HFFc6 (cell line): ENCODE results near the gene TANGO6. TPM values are rescaled to one million over a fixed set of nuclear protein-coding genes. Genes with fewer than 3 reads are reported as not detected.

Experiments used
- DNase-seq: peaks from one replicate; pipeline ENCODE4 v3.0.0-alpha.2; 2018
- H3K27ac Mint-ChIP-seq: 2 replicates; pipeline ENCODE4 v1.8.0; 2020; ENCODE audit warnings: mild to moderate bottlenecking, mixed read lengths
- H3K27me3 Mint-ChIP-seq: 2 replicates; pipeline ENCODE4 v1.8.0; 2021; ENCODE audit warnings: mild to moderate bottlenecking, moderate library complexity, mixed read lengths; ENCODE audit not compliant: insufficient read depth
- H3K36me3 Mint-ChIP-seq: 2 replicates; pipeline ENCODE4 v1.8.0; 2021; ENCODE audit warnings: low read depth, mixed read lengths
- H3K4me1 Mint-ChIP-seq: 2 replicates; pipeline ENCODE4 v1.8.0; 2020; ENCODE audit warnings: low read depth, mixed read lengths
- H3K4me3 Mint-ChIP-seq: 2 replicates; pipeline ENCODE4 v1.8.0; 2020; ENCODE audit warnings: mild to moderate bottlenecking, moderate library complexity, mixed read lengths
- H3K9me3 Mint-ChIP-seq: 2 replicates; pipeline ENCODE4 v1.8.0; 2020; ENCODE audit warnings: mild to moderate bottlenecking, mixed read lengths
- total RNA-seq, 6 experiments: library from RNA; stranded (reverse); fragmentation: NEBNext Ultra II Directional; extraction: Animal tissue kit (Norgen Biotek cat#: 25700); gene quantifications; 2 replicates in 1 of 6; 3 replicates in 5 of 6; pipeline ENCODE4 v1.2.3, GENCODE V29; 2021
- TF ChIP-seq, protein P1 (sequence below): fragments of 200-600 bp; sonication (generic); IDR thresholded peaks from 2 replicates; pipeline ENCODE4 v1.5.0; 2021; ENCODE audit warnings: antibody characterized with exemption, mild to moderate bottlenecking

Gene TANGO6
- total RNA-seq, 6 experiments from 2014 or later, result 14.7 to 22.1 (median 18.9) TPM

DNA sequence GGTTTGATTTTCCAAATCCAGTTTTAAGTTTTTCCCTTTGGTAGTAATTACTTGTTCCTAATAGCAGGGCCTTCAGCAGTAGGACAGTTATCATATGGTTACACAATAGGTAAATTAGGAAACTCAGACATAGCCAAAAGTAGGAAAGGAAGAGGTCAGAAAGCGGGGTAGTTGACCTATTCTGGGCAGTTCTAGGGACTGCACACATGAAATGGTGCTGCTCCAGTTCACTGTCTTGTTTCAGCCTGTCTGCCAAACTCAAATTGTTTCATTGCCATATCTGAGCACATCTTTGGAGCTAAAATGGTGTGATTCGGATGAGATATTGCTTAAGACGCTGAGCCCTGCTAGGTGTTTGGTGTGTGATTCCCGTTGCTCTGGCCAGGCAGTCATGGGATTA, 56.7 kb downstream of the TANGO6 start:
- DNase-seq, result no peak

DNA sequence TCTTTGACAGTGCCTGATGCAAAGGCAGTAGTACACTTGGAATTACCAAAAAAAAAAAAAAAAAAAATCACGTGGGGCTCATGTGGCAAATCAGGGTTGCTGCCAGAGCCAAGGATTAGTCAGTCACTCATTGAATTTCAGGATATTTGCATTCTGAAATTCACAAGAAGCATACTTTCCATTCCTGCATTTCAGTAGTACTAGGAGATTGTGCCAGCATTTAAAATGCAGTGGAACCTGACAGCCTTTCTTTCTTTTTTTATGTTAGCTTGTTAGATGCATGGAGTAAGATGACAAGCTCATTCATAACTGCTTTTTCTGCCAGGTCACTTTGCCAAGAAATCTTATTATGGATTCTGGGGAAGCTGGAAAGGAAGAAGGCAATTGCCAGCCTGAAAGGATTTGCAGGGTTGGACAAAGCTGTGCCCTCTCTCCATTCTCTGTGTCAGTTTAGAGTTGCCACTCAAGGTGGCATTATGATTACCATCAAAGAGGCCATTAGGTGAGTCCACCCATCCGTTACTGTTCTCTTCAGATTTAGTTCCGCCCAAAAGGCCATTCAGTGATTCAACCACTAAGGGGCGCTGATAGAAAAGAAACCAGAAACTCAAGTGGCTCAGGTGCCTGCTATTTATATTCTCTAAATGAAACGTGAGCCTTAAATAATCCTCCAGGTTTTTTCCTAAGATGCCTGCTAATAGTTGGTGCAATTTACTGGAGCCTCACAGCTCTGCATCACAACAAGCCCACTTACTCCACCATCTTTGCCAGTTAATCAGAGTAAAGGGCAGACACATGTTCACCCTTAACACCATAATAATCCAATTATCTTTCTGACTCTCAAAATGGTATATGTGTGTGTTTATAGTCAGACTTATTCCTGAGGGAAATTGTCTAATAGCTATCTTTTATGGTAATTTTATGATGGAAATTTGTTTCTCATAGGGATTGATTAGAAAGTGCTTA, 59.0 kb downstream of the TANGO6 start:
- no peak overlapping the region for H3K4me3 Mint-ChIP-seq
- no peaks in the 10 kb centered on the region for H3K9me3 Mint-ChIP-seq
- H3K36me3 Mint-ChIP-seq, result no peaks in the 10 kb centered on the region
- no peaks in the 10 kb centered on the region for H3K27me3 Mint-ChIP-seq
- TF ChIP-seq, protein P1, sequence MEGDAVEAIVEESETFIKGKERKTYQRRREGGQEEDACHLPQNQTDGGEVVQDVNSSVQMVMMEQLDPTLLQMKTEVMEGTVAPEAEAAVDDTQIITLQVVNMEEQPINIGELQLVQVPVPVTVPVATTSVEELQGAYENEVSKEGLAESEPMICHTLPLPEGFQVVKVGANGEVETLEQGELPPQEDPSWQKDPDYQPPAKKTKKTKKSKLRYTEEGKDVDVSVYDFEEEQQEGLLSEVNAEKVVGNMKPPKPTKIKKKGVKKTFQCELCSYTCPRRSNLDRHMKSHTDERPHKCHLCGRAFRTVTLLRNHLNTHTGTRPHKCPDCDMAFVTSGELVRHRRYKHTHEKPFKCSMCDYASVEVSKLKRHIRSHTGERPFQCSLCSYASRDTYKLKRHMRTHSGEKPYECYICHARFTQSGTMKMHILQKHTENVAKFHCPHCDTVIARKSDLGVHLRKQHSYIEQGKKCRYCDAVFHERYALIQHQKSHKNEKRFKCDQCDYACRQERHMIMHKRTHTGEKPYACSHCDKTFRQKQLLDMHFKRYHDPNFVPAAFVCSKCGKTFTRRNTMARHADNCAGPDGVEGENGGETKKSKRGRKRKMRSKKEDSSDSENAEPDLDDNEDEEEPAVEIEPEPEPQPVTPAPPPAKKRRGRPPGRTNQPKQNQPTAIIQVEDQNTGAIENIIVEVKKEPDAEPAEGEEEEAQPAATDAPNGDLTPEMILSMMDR, result peak; percentile 90
- H3K4me1 Mint-ChIP-seq, result peaks cover 11% of the 10 kb centered on the region
- peak overlapping the region; percentile 55 for H3K27ac Mint-ChIP-seq
- peak; percentile 58 for DNase-seq

More for the DNA sequence above, 56.7 kb downstream of the TANGO6 start:
- Mint-ChIP-seq H3K27ac (no peak overlapping the region), H3K9me3 (no peaks in the 10 kb centered on the region), H3K4me3 (no peak overlapping the region), H3K27me3 (no peaks in the 10 kb centered on the region), H3K36me3 (no peaks in the 10 kb centered on the region), H3K4me1 (peaks cover 11% of the 10 kb centered on the region)
- TF ChIP-seq, protein P1, result no peak

DNA sequence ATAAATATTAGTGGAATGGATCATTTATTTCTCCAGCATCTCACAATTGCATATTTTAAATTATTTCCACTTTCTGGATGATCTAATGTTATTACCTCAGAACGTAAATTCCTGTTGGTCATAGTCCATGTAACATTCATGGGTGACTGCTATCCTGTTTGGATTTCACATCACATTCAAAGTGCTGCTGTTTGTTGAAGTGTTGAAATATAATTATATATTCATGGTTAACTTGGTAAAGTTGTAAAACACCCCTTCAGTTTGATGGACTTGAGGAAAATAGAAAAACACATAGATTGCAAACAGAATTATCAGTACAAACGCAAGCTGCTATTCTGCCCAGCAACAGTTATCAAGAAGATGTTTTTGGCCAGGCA, 59.6 kb downstream of the TANGO6 start:
- Mint-ChIP-seq H3K4me3 (no peak overlapping the region), H3K9me3 (no peaks in the 10 kb centered on the region), H3K27ac (no peak overlapping the region), H3K4me1 (peaks cover 11% of the 10 kb centered on the region), H3K36me3 (no peaks in the 10 kb centered on the region), H3K27me3 (no peaks in the 10 kb centered on the region)
- TF ChIP-seq, protein P1, result no peak
- DNase-seq, result no peak

DNA sequence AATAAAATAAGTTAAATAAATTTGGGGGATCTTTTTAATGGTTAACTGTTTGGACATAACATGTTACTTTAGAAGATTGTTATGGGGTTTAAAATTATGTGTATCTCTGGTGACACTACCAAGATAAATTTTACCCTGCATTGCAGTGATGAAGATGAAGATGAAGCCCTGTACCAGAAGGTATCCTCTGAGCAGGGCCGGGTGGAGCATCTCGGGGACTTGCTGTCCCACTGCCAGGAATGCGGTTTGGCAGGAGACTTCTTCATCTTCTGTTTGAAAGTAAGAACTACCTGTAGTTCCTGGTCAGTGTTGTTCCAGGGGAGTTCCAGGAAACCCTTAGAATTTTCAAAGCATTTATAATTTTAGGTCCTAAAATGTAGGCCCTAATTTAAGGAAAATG, 64.0 kb downstream of the TANGO6 start:
- no peaks in the 10 kb centered on the region; the same call in 1 of the 2 replicates for H3K27me3 Mint-ChIP-seq
- TF ChIP-seq, protein P1, result no peak
- no peaks in the 10 kb centered on the region for H3K9me3 Mint-ChIP-seq
- H3K36me3 Mint-ChIP-seq, result no peaks in the 10 kb centered on the region
- H3K27ac Mint-ChIP-seq, result no peak overlapping the region
- no peak for DNase-seq
- no peak overlapping the region for H3K4me3 Mint-ChIP-seq
- peaks cover 2% of the 10 kb centered on the region for H3K4me1 Mint-ChIP-seq

DNA sequence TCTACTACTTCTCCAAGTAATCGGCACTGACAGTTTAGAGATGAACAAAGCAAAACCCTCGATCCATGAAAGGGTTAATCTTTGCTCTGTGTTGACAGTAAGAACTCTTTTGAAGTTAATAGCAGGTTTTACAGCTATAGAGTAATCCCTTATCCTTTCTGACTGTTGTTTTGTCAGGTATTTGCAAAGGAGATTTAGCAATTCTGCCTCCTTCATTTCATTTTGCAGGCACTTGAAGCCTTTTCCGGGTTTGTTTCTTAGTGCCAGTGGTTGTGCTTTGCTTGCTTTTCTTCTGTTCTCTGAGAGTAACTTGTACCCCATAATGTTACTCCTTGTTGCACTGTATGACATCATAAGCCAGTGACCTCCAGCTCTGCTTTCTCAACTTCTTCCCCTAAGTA, 64.5 kb downstream of the TANGO6 start:
- H3K27me3 Mint-ChIP-seq, result no peaks in the 10 kb centered on the region; the same call in 1 of the 2 replicates

More for the DNA sequence above, 64.5 kb downstream of the TANGO6 start:
- Mint-ChIP-seq H3K36me3 (no peaks in the 10 kb centered on the region), H3K9me3 (no peaks in the 10 kb centered on the region), H3K27ac (no peak overlapping the region), H3K4me3 (no peak overlapping the region), H3K4me1 (no peaks in the 10 kb centered on the region)
- no peak for DNase-seq
- TF ChIP-seq, protein P1, result no peak
